GM13976 (cell line): Measurements from ENCODE around the gene PRPF18.

Experiments
- DNase-seq: peaks from one replicate; pipeline ENCODE4 v3.0.0; 2012; ENCODE audit warnings: low spot score
- in situ Hi-C: fragments of 300-500 bp; cut with MboI; formaldehyde crosslinking; loops from one replicate; pipeline ENCODE4 v1.12.0; 2022; ENCODE audit warnings: low sequenced_read_pairs, mixed read lengths, inconsistent platforms; ENCODE audit not compliant: unreplicated experiment
- TF ChIP-seq, protein P1 (sequence below): IDR thresholded peaks from 2 replicates; pipeline ENCODE4 v1.5.1; 2012; ENCODE audit warnings: borderline replicate concordance, mild to moderate bottlenecking; ENCODE audit not compliant: insufficient read depth; ENCODE audit errors: extremely low read depth, missing control alignments, control extremely low read depth

Gene PRPF18

DNA sequence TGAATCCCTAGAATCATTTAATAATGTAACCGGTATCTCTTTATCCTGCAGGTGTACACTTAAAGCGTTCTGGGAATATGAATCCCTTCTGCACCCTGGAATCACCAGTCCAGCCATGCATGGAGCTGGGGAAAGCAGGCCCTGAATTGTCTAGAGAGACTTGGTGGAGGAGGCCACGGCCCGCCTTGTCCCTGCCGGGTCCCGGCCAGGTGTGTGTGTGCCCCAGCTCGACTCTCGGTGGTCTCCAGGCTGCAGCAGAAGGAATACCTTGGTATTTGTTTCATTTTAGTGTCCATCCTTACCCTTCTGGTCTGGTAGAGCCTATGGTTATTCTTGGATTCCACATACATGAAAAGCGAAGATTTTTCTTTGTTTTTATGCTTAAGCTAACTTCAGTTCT, 58.1 kb downstream of the PRPF18 start:
- TF ChIP-seq, protein P1, sequence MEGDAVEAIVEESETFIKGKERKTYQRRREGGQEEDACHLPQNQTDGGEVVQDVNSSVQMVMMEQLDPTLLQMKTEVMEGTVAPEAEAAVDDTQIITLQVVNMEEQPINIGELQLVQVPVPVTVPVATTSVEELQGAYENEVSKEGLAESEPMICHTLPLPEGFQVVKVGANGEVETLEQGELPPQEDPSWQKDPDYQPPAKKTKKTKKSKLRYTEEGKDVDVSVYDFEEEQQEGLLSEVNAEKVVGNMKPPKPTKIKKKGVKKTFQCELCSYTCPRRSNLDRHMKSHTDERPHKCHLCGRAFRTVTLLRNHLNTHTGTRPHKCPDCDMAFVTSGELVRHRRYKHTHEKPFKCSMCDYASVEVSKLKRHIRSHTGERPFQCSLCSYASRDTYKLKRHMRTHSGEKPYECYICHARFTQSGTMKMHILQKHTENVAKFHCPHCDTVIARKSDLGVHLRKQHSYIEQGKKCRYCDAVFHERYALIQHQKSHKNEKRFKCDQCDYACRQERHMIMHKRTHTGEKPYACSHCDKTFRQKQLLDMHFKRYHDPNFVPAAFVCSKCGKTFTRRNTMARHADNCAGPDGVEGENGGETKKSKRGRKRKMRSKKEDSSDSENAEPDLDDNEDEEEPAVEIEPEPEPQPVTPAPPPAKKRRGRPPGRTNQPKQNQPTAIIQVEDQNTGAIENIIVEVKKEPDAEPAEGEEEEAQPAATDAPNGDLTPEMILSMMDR: no peak
- DNase-seq: no peak
- in situ Hi-C loops: no loop called here

DNA sequence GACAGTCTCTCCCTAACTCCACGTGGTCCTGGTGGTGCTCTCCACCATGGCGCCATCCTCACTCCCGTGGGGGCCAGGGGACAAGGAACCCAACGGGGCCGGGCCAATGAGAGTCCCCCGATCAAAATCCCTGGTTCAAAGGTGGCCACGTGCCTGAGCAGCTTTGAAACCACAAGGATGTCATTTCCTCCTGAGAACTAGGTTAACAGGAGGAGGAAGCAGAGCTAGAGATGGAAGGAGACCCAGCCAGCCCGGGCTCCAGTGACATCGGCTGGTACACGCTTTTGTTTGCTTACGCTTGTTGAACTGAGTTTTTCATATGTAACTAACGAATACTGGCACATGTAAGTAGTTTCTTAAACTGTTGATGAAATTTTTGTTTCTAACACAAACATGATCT, 61.7 kb downstream of the PRPF18 start:
- TF ChIP-seq, protein P1: no peak
- DNase-seq: no peak
- in situ Hi-C loops: no loop called here

DNA sequence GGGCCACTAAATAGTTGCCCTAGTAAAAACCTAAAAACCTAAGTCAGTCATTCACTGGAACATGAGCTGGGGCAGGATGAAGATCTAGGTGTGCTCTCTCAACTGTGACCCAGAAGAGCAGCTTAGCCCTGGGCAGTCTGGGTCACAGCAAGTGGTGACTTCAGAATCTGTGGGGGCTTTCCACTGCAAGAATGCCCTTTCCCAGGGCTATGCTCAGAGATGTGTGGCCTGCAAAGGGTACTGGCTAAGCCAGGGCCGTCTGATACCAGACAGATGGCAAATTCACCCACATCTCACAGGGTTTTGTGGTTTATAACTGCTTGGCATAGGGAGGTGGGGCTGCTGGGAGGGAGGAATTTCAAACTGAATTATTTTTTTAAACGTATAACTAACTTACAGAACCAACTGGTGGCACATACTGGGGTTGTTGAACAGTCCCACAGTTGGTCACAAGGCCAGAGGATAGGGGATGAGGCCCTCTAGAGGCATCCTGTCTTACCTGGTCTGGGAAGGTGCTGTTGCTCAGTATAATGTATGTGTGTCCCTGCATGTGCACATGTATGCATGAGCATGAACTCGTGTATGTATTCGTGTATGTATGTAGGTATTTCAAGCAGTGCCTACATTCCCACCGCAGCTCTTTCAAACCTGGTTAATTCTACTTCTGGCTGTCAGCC, 63.2 kb downstream of the PRPF18 start:
- in situ Hi-C loops: loop anchor here (10.0 kb wide), 1 partner anchor 125 kb away; no protein-coding TSS in a partner anchor
- TF ChIP-seq, protein P1: no peak
- DNase-seq: no peak

DNA sequence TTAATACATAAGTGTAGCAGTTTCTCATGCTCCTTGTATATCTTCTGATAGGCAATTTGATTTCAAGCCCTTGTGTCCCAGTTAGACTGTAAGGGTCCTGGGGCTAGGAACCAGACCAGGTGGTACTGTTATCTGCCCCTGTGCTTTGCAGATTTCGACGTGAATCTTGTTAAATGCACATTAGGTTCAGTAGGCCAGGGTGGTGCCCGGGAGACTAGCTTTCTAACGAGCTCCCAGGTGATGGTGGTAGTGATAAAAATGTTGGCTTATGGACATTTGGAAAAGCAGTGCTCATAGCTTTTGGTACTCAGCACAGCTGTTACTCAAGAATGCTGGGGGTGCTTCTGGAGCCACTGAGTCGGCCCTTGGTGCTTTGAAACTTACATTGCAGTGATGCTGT, 64.2 kb downstream of the PRPF18 start:
- TF ChIP-seq, protein P1: no peak
- no peak for DNase-seq

DNA sequence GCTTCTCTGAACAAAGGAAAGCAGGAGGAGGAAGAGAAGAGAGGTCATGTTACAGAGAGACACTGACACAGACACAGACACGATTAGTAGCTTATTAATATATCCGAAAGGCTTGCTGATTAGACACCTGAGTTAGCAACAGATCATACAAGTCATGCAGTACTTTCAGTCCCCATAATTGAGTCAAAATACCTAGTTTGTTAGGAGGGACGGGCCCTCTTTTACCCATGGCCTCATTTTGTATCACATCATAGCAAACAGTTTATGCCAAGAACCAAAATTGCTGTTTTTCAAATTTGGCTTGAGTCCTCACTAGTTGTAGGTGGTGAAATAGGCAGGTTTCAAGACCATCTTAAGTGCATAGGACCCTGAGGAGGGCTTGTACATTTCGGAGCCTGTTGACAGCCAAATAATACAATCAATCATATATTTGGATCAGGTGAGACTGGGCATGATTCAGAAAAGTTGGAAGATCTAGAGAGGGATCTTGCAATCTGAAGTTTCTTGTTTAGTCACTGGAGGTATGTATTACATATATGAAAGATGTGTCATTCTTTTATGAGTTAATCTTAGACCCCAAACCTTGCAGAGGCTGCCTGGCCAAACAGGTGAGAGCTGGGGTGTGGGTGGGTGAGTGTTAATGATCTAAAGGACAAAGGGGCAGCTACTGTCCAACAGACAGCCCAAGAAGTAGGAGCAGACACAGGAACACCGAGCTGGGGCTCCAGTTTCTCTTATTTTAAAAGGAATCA, 65.4 kb downstream of the PRPF18 start:
- in situ Hi-C loops: loop anchor here (10.0 kb wide), 1 partner anchor 123 kb away; no protein-coding TSS in a partner anchor
- TF ChIP-seq, protein P1: no peak
- no peak for DNase-seq

More for the DNA sequence above, 64.2 kb downstream of the PRPF18 start:
- in situ Hi-C loops: loop anchor here (10.0 kb wide), 1 partner anchor 124 kb away; no protein-coding TSS in a partner anchor

DNA sequence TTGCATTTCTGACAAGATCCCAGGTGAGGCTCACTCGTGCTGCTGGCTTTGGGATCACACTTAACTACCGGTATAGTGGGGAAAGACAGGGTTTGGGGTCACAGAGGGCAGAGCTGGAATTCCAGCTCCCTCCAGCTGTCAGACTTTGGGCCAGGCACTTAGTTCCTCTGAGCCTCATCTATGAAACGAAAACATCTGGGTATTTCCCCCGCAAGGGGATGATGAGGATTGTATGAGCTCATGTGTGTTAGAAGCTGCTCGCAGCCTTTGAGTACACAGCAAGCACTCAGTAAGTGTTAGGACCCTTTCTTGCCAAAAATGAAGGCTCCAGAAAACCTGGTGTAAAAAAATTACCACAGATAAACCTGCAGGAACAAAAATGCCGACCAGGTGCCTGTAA, 66.1 kb downstream of the PRPF18 start:
- TF ChIP-seq, protein P1: no peak
- no peak for DNase-seq
- in situ Hi-C loops: loop anchor here (10.0 kb wide), 1 partner anchor 122 kb away; no protein-coding TSS in a partner anchor
